Calu3 (cell line): ENCODE data around the gene GRIN3B. TPM values are rescaled to one million over a fixed set of nuclear protein-coding genes. Genes with fewer than 3 reads are reported as not detected.

ENCODE experiments used
- BruUV-seq: library from RNA; stranded (reverse); fragments of 400-500 nt; replicated peaks from 2 replicates; lab custom pipeline; 2021; lab: Mats Ljungman, UMichigan
- CTCF ChIA-PET: fragments of 300-600 bp; sonication (Branson Sonifier 250); formaldehyde crosslinking; loops from one replicate; lab custom pipeline; 2022; ENCODE audit warnings: antibody characterized with exemption; lab: Charles Lee
- DNase-seq: peaks from one replicate; pipeline ENCODE4 v3.0.0; 2022
- H3K27ac Mint-ChIP-seq: one replicate; pipeline ENCODE4 v1.8.0; 2022; ENCODE audit warnings: mixed read lengths; ENCODE audit not compliant: unreplicated experiment
- H3K27me3 Mint-ChIP-seq: one replicate; pipeline ENCODE4 v1.8.0; 2022; ENCODE audit warnings: mixed read lengths; ENCODE audit not compliant: unreplicated experiment
- H3K36me3 Mint-ChIP-seq: one replicate; pipeline ENCODE4 v1.8.0; 2022; ENCODE audit warnings: mild to moderate bottlenecking, moderate library complexity, mixed read lengths; ENCODE audit not compliant: insufficient read depth, unreplicated experiment
- H3K4me1 Mint-ChIP-seq: one replicate; pipeline ENCODE4 v1.8.0; 2022; ENCODE audit warnings: mild to moderate bottlenecking, low read depth, mixed read lengths; ENCODE audit not compliant: unreplicated experiment
- H3K4me3 Mint-ChIP-seq: one replicate; pipeline ENCODE4 v1.8.0; 2022; ENCODE audit warnings: mild to moderate bottlenecking, low read depth, moderate library complexity, mixed read lengths; ENCODE audit not compliant: unreplicated experiment
- H3K9me3 Mint-ChIP-seq: one replicate; pipeline ENCODE4 v1.8.0; 2022; ENCODE audit warnings: low read depth, mixed read lengths; ENCODE audit not compliant: unreplicated experiment
- CTCF ChIP-seq: fragments of 200-600 bp; IDR thresholded peaks from one replicate; pipeline ENCODE4 v1.8.0; 2022; ENCODE audit warnings: antibody characterized with exemption; ENCODE audit not compliant: unreplicated experiment
- intact Hi-C: fragments of 100-400 bp; cut with micrococcal nuclease; formaldehyde crosslinking; loops from one replicate; pipeline ENCODE4 v1.10.0; 2022; ENCODE audit not compliant: unreplicated experiment
- total RNA-seq: library from RNA; stranded (reverse); gene quantifications from 2 replicates; pipeline ENCODE4 v1.2.3, GENCODE V29; 2022

The GRIN3B gene
- total RNA-seq, 1 experiment from 2014 or later, result not detected

- H3K4me3 Mint-ChIP-seq, result no peak overlapping the region
- peaks cover 10% of the 10 kb centered on the region for H3K4me1 Mint-ChIP-seq
- CTCF ChIA-PET, result no interaction called here
- no peak for DNase-seq
- peaks cover 30% of the 10 kb centered on the region for H3K36me3 Mint-ChIP-seq
- no TSS peak for BruUV-seq
- H3K9me3 Mint-ChIP-seq, result no peaks in the 10 kb centered on the region
- H3K27ac Mint-ChIP-seq, result no peak overlapping the region
- intact Hi-C loops, result no loop called here
- no peaks in the 10 kb centered on the region for H3K27me3 Mint-ChIP-seq
- no peak for TF ChIP-seq CTCF
Observed at GRCh38 chr19:1012334-1012733, 12.1 kb downstream of the GRIN3B start.

GRCh38 chr19:1013218-1013617 is 13.0 kb downstream of the GRIN3B start:
- no peaks in the 10 kb centered on the region for H3K27me3 Mint-ChIP-seq
- H3K9me3 Mint-ChIP-seq, result no peaks in the 10 kb centered on the region
- H3K4me1 Mint-ChIP-seq, result peaks cover 19% of the 10 kb centered on the region
- no peak for TF ChIP-seq CTCF
- no peak overlapping the region for H3K4me3 Mint-ChIP-seq
- H3K27ac Mint-ChIP-seq, result no peak overlapping the region
- CTCF ChIA-PET, result no interaction called here
- peaks cover 33% of the 10 kb centered on the region for H3K36me3 Mint-ChIP-seq
- intact Hi-C loops, result no loop called here
- DNase-seq, result no peak
- BruUV-seq, result no TSS peak

- peaks cover 20% of the 10 kb centered on the region for H3K4me1 Mint-ChIP-seq
- no peaks in the 10 kb centered on the region for H3K27me3 Mint-ChIP-seq
- no peak for TF ChIP-seq CTCF
- H3K9me3 Mint-ChIP-seq, result no peaks in the 10 kb centered on the region
- CTCF ChIA-PET, result no interaction called here
- no peak overlapping the region for H3K4me3 Mint-ChIP-seq
- BruUV-seq, result no TSS peak
- no peak for DNase-seq
- H3K27ac Mint-ChIP-seq, result no peak overlapping the region
- intact Hi-C loops, result no loop called here
- H3K36me3 Mint-ChIP-seq, result peaks cover 40% of the 10 kb centered on the region
Observed at GRCh38 chr19:1014161-1015060, 14.2 kb downstream of the GRIN3B start.

GRCh38 chr19:1015061-1015781 is 15.0 kb downstream of the GRIN3B start:
- no peak overlapping the region for H3K27ac Mint-ChIP-seq
- no peak for TF ChIP-seq CTCF
- no TSS peak for BruUV-seq
- intact Hi-C loops, result no loop called here
- CTCF ChIA-PET, result no interaction called here
- H3K4me1 Mint-ChIP-seq, result peaks cover 20% of the 10 kb centered on the region
- no peak for DNase-seq
- H3K4me3 Mint-ChIP-seq, result no peak overlapping the region
- peaks cover 41% of the 10 kb centered on the region for H3K36me3 Mint-ChIP-seq
- no peaks in the 10 kb centered on the region for H3K27me3 Mint-ChIP-seq
- H3K9me3 Mint-ChIP-seq, result no peaks in the 10 kb centered on the region
